ENCODE measurements around the gene SH3BP5L.

GRCh38 chr1:248788327-248788726 is 37.4 kb downstream of the SH3BP5L start:
- TF ChIP-seq RAD21 (IDR thresholded peaks at IDR 0.05; ENCODE audit: low read length) (no peak), POLR2A (IDR thresholded peaks at IDR 0.05; ENCODE audit: low read depth, low read length) (no peak), MXI1 (IDR thresholded peaks at IDR 0.05; ENCODE audit: borderline replicate concordance, low read depth, low read length) (no peak), MAFK (IDR thresholded peaks at IDR 0.05; ENCODE audit: low read depth, low read length) (no peak), CTCF (conservative IDR thresholded peaks at IDR 0.05; ENCODE audit: low read depth, low read length) (no peak), MAZ (IDR thresholded peaks at IDR 0.05; ENCODE audit: borderline replicate concordance, low read depth, low read length) (no peak), NFE2L2 (IDR thresholded peaks at IDR 0.05; ENCODE audit: low read depth, low read length) (no peak), RFX5 (IDR thresholded peaks at IDR 0.05; ENCODE audit: low read depth, low read length) (no peak), FOS (IDR thresholded peaks at IDR 0.05; ENCODE audit: low read depth, low read length) (no peak), CEBPB (IDR thresholded peaks at IDR 0.05; ENCODE audit: low read depth, low read length) (no peak), ELK1 (IDR thresholded peaks at IDR 0.05; ENCODE audit: borderline replicate concordance, low read depth, low read length) (no peak), SMC3 (IDR thresholded peaks at IDR 0.05; ENCODE audit: low read depth, low read length) (no peak), CHD1 (IDR thresholded peaks at IDR 0.05; ENCODE audit: low read depth, low read length) (no peak)

Measured in IMR-90 (cell line).